DMS53 (cell line): Measurements from ENCODE around the gene CCIN.
"Not testable (repeated sequence)": the region's sequence is repeated elsewhere in the genome, so short reads cannot be mapped to it uniquely, and the experiment has no call there.

Experiments used
- DNase-seq: peaks from one replicate; lab custom pipeline; 2025; lab: John Stamatoyannopoulos, UW

The CCIN gene

GRCh38 chr9:36169166-36169565 lies at the start of gene CCIN:
Gene CCIN, plus strand, starts transcription at chr9:36169388. Its CDS starts 115 bp downstream, at chr9:36169503.
- peak; percentile 34 for DNase-seq

GRCh38 chr9:36119476-36119875 lies 49.7 kb upstream of the CCIN start:
- DNase-seq, result peak; percentile 39

GRCh38 chr9:36120705-36121104 lies 48.5 kb upstream of the CCIN start:
- no peak for DNase-seq

- DNase-seq, result no peak
Observed at GRCh38 chr9:36121971-36122370, 47.2 kb upstream of the CCIN start.

GRCh38 chr9:36123515-36123914 lies 45.7 kb upstream of the CCIN start:
- DNase-seq, result no peak

- DNase-seq, result no peak
Observed at GRCh38 chr9:36125062-36125855, 43.9 kb upstream of the CCIN start.

- DNase-seq, result no peak
Observed at GRCh38 chr9:36126016-36126730, 43.0 kb upstream of the CCIN start.

- DNase-seq, result no peak
Observed at GRCh38 chr9:36127652-36128244, 41.4 kb upstream of the CCIN start.

- DNase-seq, result no peak
Observed at GRCh38 chr9:36128349-36128748, 40.8 kb upstream of the CCIN start.

- DNase-seq, result no peak
Observed at GRCh38 chr9:36129139-36129538, 40.0 kb upstream of the CCIN start.

GRCh38 chr9:36131666-36132065 lies 37.5 kb upstream of the CCIN start:
- DNase-seq, result not testable (repeated sequence)

GRCh38 chr9:36132086-36132485 lies 37.1 kb upstream of the CCIN start:
- DNase-seq, result no peak

GRCh38 chr9:36134761-36135505 lies 34.3 kb upstream of the CCIN start:
- DNase-seq, result no peak

GRCh38 chr9:36135741-36136271 lies 33.4 kb upstream of the CCIN start:
- no peak for DNase-seq

- peak; percentile 75 for DNase-seq
Observed at GRCh38 chr9:36136272-36136893, 32.8 kb upstream of the CCIN start, which contains the start of gene GLIPR2. Gene GLIPR2, plus strand, starts transcription at chr9:36136733. Its CDS starts 46 bp downstream, at chr9:36136779.

- no peak for DNase-seq
Observed at GRCh38 chr9:36136894-36137391, 32.2 kb upstream of the CCIN start.

- peak; percentile 48 for DNase-seq
Observed at GRCh38 chr9:36137392-36138004, 31.7 kb upstream of the CCIN start.

GRCh38 chr9:36138496-36138895 lies 30.7 kb upstream of the CCIN start:
- DNase-seq, result no peak

- DNase-seq, result no peak
Observed at GRCh38 chr9:36138901-36139300, 30.3 kb upstream of the CCIN start.
